GM18502 (cell line): ENCODE data around the gene POU6F2.
A peak's percentile ranks its signal among the peaks of the same experiment; 100 is the strongest.

Experiments used
- ATAC-seq: cut with Tn5 transposase; IDR thresholded peaks from one replicate; pipeline ENCODE4 v1.9.1; 2021; ENCODE audit warnings: mild to moderate bottlenecking; ENCODE audit not compliant: unreplicated experiment, poor library complexity

POU6F2 gene

DNA sequence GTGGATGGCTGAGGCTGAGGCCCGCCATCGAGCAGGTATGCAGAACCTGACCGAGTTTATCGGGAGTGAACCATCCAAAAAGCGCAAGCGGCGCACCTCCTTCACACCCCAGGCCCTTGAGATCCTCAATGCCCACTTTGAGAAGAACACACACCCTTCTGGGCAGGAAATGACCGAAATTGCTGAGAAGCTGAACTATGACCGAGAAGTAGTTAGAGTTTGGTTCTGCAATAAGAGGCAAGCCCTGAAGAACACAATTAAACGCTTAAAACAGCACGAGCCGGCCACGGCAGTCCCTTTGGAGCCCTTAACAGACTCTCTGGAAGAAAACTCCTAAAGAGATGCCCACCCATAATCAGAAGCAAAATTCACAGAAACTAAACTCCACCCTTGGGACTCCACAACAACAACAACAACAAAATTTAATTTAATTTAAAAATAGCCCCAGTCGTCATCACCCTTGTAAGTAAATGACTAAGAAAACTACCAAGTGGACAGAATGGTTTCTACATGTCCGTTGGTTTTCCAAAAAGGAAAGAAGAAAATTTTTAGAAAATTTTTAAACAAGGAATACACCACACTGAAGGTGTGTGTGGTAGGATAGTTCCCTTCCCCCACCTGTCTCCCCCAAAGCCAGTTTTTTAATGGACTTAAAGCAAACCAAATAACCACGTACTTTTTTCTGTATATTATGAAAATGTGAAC lies 486.8 kb downstream of the POU6F2 start:
- ATAC-seq = peak; percentile 22

DNA sequence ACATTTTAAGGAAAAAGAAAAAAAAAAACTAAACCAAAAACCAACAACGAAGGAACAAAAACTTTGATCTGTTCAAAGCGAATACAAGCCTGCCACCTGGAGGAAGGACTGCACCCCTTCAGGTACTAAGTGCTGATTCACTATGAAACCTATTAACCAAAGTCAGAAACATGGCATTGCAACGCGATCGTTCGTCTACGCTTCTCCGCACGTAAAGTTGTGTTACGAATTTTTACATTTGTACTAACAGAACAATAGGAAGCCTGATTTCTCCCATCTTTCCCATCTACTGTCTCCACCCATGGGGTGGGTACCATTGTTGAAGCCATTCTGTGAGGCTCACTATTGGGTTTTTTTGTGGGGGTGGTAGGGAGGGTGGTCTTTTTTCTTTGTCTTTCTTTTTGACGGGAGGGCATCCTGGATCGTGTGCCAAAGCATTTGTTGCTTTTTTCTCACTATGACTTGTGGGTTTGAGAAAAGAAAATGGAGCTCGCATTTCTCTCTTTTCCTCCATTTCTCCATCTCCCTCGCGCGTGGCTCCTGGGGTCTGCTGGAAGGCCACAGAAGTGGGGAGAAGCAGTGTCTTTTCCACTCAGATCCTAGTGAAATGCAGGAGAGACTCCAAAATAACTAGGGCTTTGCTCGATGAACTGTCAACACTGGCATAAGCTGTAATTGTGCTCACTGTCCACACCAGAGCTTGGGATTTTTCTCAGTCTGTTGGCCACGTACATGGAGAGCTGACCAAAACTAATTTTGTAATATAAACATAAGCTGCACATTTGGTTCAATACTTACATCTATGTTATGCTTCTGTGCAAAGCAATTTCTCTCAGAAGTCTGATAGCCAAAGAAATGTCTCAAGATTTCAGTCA lies 487.6 kb downstream of the POU6F2 start:
- peak; percentile 97 for ATAC-seq

DNA sequence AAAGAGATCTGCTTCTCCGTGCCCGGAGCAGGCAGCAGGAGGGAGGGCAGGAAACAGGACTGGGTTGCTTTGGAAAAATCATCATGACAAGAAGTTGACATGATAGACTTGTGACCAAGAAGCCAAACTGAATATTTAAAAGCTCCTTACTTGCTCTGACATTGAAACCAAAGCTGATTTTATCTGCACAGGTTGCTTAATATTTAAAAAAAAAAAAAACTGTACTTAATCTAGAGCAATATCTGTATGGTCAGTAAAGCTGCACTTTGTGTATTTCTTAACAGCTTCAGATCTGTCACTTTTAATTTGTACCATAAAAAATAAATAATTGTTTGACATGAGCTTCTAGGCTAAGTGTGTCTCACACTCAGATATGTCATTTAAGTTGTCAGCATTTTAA lies 490.6 kb downstream of the POU6F2 start:
- ATAC-seq = no peak

DNA sequence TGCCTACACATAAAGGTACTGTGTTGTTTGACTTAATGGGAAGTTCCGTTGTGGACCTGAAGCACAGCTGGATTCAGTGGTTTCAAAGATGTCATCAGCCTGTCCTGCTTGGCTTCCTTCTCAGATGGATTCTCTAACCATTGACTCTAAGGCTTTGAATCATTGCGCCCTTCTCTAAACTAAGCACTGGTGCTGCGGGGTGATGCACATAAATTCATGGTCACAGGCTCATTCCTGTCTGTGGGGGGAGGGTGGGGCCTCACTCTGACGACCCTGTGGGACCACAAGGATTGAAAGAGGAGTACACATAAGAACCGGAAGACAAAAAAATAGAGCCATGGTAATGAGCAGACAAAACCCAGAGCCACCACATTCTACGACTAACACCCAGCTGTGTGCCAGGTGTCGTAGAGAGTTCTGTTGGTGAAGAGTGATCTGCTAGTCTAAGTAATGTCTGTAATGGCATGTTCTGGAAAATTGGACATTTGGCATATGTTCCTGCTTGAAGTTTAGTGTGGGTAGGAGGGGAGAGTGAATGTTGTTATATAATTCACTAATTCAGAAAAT lies 491.2 kb downstream of the POU6F2 start:
- ATAC-seq = no peak

DNA sequence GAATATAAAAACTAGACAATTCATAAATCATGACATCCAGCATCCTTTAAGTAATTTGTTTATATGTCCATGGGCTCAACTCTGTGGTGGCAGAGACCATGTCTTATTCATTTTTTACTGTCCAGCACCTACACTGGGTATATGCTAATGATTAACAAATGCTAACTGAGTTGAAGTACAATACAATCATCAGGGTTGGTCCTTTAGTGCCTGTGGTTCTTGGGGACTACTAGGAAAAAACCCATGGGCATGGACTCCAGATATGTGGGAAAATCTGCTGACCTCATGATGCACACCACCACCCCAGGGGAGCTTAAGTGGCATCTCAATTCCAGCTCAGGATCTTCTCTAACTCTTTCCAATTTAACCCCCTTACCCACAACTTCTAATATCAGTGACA lies 503.2 kb downstream of the POU6F2 start:
- ATAC-seq = no peak

DNA sequence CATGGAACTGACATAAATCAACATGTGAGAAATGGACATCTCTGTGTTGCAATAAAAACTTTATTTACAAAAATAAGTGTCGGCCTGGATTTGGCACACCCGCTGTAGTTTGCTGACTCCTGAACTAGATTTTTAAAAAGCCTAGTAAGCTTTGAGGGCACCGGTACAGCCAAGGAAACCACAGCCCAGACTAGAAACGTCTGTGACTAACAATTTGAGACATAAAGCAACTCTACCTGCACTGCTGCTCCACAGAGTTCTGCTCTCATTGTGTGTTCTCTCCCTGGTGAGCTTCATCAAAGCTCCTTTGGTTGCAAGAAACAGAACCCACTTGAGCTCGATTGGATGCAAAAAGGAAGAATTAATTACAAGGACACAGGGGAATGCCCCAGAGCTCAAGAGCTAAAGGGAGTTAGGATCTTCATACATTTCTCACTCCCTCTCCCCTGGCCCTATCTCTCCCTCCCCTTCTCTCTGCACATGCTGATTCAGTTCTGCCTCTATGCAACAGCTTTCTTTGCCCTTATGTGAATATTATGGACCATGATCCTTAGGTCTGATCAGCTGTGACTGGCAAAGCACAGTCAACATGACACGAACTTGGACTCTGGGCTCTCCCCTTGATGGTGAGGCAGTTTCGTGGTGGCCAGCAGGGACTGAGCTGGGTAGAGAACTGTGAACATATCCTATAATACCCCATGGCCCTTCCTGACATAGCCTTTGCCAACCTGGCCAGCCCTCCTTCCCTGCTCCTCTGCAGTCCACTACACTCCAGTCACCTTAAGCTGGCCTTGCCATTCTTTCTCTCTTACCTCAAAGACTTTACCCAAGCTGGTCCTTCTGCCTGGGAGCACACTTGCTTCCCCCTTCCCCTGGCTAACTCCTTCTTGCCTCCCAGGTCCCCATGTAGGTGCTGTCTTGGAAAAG lies 511.0 kb downstream of the POU6F2 start:
- ATAC-seq = no peak

DNA sequence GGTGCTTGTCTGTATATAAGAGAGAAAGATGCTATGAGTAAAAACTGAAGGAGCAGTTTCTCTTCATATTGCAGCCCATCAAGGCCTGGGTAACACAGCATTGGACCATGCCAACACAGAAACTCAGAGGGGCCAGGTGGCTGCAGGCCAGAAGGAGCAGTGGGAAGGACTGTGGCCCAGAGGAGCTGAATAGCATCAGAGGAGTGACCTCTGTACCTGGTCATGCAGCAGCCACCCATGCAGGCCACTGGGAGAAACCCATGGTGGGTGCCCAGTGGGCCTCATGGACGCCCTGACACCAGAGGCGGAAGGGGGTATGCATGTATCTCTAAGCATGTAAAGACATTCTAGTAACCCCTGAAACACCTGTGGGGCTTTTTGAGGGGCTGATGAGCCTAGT lies 512.6 kb downstream of the POU6F2 start:
- no peak for ATAC-seq

DNA sequence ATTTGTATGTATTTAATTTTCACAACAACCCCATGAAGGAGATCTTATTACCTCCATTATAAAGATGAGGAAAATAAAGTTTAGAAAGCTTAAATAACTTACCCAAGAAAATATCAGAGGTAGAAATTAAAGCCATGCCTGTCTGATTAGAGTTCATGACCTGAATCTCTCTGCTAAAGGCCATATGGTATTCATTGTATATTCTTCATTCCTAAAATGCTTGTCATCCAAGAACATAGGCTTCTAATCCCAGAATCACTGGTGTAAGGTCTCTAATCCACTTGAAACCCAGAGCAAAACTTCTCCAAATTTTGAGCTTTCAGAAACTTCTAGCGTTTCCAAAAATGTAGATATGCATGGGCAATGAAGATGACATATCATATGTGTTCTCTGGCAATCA lies 516.2 kb downstream of the POU6F2 start:
- ATAC-seq = no peak

DNA sequence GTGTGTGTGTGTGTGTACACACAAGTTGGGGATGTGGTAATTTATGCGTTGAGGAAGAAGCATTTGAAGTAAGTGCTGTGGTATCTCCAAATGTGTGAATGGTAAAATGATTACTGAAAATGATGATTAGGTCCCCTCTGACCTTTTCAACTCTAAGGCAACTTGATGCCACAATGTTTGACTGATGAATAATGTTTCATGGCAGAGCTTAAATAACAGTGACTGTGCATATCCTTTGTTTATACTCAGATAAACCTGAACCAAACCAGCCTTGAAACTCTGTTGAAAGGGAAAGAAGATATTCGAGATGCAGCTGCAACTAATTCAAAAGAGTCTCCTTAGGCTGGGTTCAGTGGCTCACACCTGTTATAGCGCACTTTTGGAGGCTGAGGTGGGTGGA lies 523.6 kb downstream of the POU6F2 start:
- no peak for ATAC-seq

DNA sequence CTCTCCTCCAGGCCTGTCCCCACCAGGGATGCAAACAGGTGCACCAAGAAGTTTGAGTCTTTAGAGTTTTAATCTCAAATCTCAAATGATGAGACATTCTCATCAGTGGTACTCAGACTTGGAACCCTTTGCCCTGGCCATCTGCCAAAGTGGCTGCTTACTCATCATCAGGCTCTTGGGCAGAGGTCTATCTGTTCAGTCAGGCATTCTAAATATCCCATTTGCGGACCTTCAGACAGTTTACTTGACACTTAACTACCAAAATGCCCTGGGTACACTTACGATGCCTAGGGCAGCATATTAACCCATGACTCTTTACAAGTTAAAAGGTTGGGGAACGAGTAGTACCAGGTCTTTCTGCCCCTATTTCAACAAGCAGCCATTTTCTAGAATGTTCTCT lies 527.3 kb downstream of the POU6F2 start:
- no peak for ATAC-seq

DNA sequence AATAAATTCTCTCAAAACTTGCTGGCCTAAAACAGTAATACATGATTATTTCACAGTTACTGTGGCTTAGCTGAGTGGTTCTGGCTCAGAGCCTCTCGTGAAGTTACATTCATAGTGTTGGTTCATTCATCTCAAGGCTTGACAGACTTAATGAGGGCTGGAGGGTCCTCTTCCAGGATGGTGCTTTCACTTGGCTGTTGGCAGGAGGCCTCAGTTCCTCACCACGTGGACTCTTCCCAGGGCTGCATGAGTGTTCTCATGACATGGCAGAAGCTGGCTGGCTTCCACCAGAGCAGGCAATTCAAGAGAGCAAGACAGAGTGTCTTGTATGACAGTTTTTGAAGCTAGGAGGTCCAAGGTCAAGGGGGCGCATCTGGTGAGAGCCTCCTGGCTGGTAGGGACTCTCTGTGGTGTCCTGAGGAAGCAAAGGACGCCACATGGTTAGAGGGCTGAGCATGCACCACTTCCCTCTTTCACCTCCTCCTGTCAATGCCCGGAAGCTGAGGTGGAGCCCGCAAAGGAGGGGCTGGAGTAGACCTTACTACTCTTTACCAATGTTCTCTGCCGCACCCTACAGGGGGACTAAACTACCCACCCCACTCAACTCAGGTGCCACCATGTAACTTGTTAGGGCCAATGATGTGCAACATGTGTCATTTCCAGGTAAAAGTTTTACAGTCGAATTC lies 530.3 kb downstream of the POU6F2 start:
- ATAC-seq = peak; percentile 92

DNA sequence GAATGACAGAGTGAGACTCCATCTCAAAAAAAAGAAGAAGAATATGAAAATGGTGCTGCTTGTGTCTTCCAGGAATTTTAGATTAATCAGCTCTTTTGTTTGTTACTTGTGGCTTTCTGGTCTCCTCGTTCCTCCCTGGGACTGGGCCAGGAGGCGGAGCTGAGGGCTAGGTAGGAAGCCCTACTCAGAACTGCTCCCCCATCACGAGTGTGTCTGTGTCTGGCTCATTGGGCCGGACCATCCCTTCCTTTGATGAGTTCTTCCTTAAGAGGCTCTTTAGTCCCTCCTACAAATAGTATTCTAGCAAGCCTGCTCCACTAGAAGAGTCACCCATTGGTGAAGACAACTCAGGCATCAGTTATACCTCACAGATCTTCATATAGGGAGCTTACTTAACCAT lies 531.7 kb downstream of the POU6F2 start:
- no peak for ATAC-seq

DNA sequence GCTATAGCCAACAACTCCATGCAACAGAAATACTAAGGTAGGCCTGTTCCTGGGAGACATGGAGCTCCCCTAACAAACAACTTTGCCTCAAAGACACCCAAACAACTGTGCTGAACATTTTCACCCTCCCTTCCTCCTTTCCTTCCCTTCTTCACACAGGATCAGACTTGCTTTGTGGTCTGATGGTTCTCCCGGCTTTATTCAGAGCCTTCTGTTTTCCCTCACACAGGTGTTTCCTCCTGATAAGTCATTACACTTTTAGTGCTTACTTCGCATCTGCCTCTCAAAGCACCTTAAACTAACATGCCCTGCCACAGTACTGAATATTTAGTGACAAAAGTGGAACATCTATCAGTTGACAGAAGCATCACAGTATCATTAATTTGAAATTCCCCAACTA lies 532.2 kb downstream of the POU6F2 start:
- no peak for ATAC-seq

DNA sequence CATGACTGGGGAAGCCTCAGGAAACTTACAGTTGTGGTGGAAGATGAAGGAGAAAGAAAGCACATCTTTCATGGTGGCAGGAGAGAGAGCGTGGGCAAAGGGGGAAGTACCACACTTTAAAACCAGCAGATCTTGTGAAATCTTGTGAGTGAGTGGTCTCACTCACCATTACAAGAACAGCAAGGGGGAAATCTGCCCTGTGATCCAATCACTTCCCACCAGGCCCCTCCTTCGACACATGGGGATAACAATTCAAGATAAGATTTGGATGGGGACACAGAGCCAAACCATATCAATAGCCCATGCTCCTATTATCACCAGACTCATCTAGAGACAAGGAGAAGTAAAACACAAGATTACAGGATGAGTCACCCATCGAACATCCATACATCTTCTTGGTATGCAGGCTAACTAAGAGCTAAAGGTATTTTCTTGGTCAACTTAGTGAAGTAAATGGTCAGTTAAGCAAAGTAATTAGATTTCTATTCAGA lies 533.2 kb downstream of the POU6F2 start:
- ATAC-seq = no peak

DNA sequence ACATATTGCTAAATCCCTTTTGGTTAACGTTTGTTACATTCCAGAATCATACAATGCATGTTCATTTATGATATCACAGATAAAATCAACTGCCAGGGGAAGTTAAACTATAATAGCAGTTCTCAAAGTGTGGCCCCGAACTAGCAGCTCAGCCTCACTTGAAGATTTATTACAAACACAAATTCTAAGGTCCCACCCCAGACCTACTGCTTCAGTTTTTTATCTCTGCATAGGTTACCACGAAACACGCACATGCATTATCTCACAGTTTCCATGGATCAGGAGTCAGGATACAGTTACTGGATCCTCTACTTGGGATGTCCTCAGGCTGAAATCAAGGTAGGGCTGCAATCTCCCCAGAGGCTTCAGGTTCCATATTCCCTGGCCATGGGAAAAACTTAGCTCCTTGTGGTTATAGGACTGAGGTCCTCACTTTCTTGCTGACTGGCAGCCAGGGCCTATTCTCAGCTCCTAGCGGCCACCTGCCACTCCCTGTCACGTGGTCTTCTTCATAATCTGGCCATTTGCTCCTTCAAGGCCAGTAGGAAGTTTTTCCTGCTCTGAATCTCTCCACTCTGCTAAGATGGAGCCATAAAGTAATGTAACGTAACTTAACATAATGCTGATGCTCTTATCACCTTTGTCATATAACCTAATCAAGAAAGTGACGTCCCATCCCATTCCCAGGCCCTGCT lies 538.0 kb downstream of the POU6F2 start:
- no peak for ATAC-seq

DNA sequence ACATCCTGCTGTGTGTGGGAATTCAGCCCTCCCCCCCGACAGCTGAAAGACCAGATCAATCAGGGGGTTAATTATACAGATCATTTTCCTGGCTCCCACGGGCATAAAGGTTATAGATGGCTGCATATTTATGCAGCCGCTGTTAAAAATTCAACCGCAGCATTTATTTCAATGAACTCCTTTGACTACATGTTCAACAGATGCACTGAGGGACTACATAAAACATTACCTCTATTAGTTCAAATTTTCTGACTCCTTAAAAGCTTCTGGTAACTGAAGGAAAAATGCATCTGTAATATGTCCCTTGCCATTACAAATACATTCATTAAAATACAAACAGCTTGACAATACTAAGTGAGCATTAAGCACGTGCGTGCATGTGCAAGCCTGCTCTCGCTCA lies 538.8 kb downstream of the POU6F2 start:
- no peak for ATAC-seq

DNA sequence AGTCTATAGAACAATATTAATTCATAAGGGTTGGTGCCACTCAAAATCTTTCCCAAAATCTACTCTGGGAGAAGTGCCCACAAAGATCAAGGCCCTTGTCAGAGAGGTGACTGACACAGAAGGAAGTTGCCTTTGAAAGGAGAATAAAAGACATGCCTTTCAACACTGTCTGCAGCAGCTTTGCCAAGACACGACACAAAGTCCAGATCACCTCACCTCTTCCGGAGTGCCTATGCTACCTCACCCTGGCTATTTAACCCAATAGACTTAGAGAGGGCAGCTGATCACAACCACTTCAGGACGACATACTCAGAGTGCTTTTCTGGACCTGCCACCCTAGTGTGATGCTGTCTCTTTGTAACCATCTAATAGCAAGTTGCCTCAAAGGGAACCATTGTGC lies 539.5 kb downstream of the POU6F2 start:
- no peak for ATAC-seq
